HepG2 (cell line): ENCODE measurements around the gene LRIF1. TPM values are rescaled to one million over a fixed set of nuclear protein-coding genes. Genes with fewer than 3 reads are reported as not detected.
A peak's percentile ranks its signal among the peaks of the same experiment; 100 is the strongest.

Experiments
- BRCA1 ChIP-seq: sonication (generic); formaldehyde crosslinking; IDR thresholded peaks from 2 replicates; pipeline ENCODE4 v1.4.0; 2020; ENCODE audit warnings: missing genetic modification reagents
- CCAR2 ChIP-seq: fragments of 200-400 bp; formaldehyde crosslinking; optimal IDR thresholded peaks from 2 replicates; pipeline ENCODE3; 2018; ENCODE audit warnings: low read depth, mild to moderate bottlenecking, low read length, moderate library complexity
- CEBPG ChIP-seq: IDR thresholded peaks from 2 replicates; pipeline ENCODE4 v1.6.1; 2016
- CENPX ChIP-seq: sonication (generic); formaldehyde crosslinking; IDR thresholded peaks from 2 replicates; pipeline ENCODE4 v1.9.0; 2021; ENCODE audit warnings: mild to moderate bottlenecking, missing genetic modification reagents, moderate library complexity
- FOXK2 ChIP-seq: fragments of 450-650 bp; IDR thresholded peaks from 2 replicates; pipeline ENCODE4 v1.6.1; 2016
- GTF2F1 ChIP-seq: fragments of 150-350 bp; IDR thresholded peaks from 2 replicates; pipeline ENCODE4 v1.6.1; 2014; ENCODE audit warnings: low read length
- HMG20B ChIP-seq: conservative IDR thresholded peaks from 2 replicates; pipeline ENCODE4 v1.6.1; 2016; ENCODE audit warnings: missing genetic modification reagents, missing compliant biosample characterization
- KAT8 ChIP-seq: IDR thresholded peaks from 2 replicates; pipeline ENCODE4 v1.6.1; 2016; ENCODE audit warnings: missing genetic modification reagents, missing compliant biosample characterization
- MBD4 ChIP-seq: IDR thresholded peaks from 2 replicates; pipeline ENCODE4 v1.6.1; 2012; ENCODE audit warnings: low read length, inconsistent platforms, borderline replicate concordance
- MIXL1 ChIP-seq: IDR thresholded peaks from 2 replicates; pipeline ENCODE4 v1.6.1; 2016
- MYNN ChIP-seq: sonication (generic); formaldehyde crosslinking; IDR thresholded peaks from 2 replicates; pipeline ENCODE4 v1.4.0; 2020; ENCODE audit warnings: mild to moderate bottlenecking, low read depth, missing genetic modification reagents
- NCOA1 ChIP-seq: sonication (generic); formaldehyde crosslinking; IDR thresholded peaks from 2 replicates; pipeline ENCODE4 v1.9.0; 2021; ENCODE audit warnings: missing genetic modification reagents
- NFIC ChIP-seq: IDR thresholded peaks from 2 replicates; pipeline ENCODE4 v1.6.1; 2012; ENCODE audit warnings: mild to moderate bottlenecking, low read length, inconsistent platforms
- RAD21 ChIP-seq: fragments of 450-650 bp; formaldehyde crosslinking; IDR thresholded peaks from 2 replicates; pipeline ENCODE4 v1.5.0; 2020; ENCODE audit warnings: mild to moderate bottlenecking
- RELA ChIP-seq: sonication (generic); formaldehyde crosslinking; IDR thresholded peaks from 2 replicates; pipeline ENCODE4 v1.4.0; 2020; ENCODE audit warnings: missing genetic modification reagents
- SKI ChIP-seq: fragments of 450-650 bp; IDR thresholded peaks from one replicate; pipeline ENCODE4 v1.6.1; 2018; ENCODE audit warnings: mild to moderate bottlenecking; ENCODE audit not compliant: partially characterized antibody
- SMAD3 ChIP-seq: sonication (generic); formaldehyde crosslinking; IDR thresholded peaks from 2 replicates; pipeline ENCODE4 v1.4.0; 2020; ENCODE audit warnings: missing genetic modification reagents
- SRSF4 ChIP-seq: fragments of 200-400 bp; formaldehyde crosslinking; IDR thresholded peaks from one replicate; pipeline ENCODE4 v1.6.1; 2018; ENCODE audit warnings: mild to moderate bottlenecking, low read depth, low read length, moderate library complexity; ENCODE audit not compliant: poor library complexity, severe bottlenecking
- TSC22D2 ChIP-seq: sonication (generic); formaldehyde crosslinking; IDR thresholded peaks from 2 replicates; pipeline ENCODE4 v1.5.1; 2020; ENCODE audit warnings: missing genetic modification reagents, mild to moderate bottlenecking, borderline replicate concordance
- ZBTB21 ChIP-seq: sonication (generic); formaldehyde crosslinking; IDR thresholded peaks from 2 replicates; pipeline ENCODE4 v1.4.0; 2020; ENCODE audit warnings: missing genetic modification reagents
- ZBTB38 ChIP-seq: sonication (generic); formaldehyde crosslinking; IDR thresholded peaks from 2 replicates; pipeline ENCODE4 v1.5.1; 2020; ENCODE audit warnings: mild to moderate bottlenecking, missing genetic modification reagents
- ZFP90 ChIP-seq: sonication (generic); formaldehyde crosslinking; IDR thresholded peaks from 2 replicates; pipeline ENCODE4 v1.8.0; 2022; ENCODE audit warnings: missing genetic modification reagents, mild to moderate bottlenecking, inconsistent platforms, borderline replicate concordance
- ZNF484 ChIP-seq: sonication (generic); formaldehyde crosslinking; IDR thresholded peaks from 2 replicates; pipeline ENCODE4 v1.5.1; 2020; ENCODE audit warnings: mild to moderate bottlenecking, low read depth, missing genetic modification reagents, borderline replicate concordance
- ZNF558 ChIP-seq: sonication (generic); formaldehyde crosslinking; IDR thresholded peaks from 2 replicates; pipeline ENCODE4 v1.9.0; 2022; ENCODE audit warnings: mild to moderate bottlenecking, missing genetic modification reagents, borderline replicate concordance
- ZNF562 ChIP-seq: sonication (generic); formaldehyde crosslinking; IDR thresholded peaks from 2 replicates; pipeline ENCODE4 v1.8.0; 2022; ENCODE audit warnings: missing genetic modification reagents, borderline replicate concordance
- polyA plus RNA-seq, 8 experiments: library from polyadenylated mRNA; depleted of rRNA in 3 of 8; stranded (reverse) in 7 of 8; unstranded in 1 of 8; fragments of >200 nt; fragmentation: Illumina TruSeq in 4 of 8; extraction: Trizol in 4 of 8; gene quantifications; 2 replicates each; pipeline versions ENCODE4 v1.2.1 to v1.2.3, GENCODE V29; 2011 to 2016; ENCODE audit warnings: low read depth in 4 of 8, missing spikeins in 1 of 8, mixed read lengths in 1 of 8; ENCODE audit not compliant: insufficient read depth in 1 of 8
- total RNA-seq, 5 experiments: library from RNA; depleted of rRNA; stranded (reverse); fragments of >200 nt; fragmentation: Illumina TruSeq; extraction: Trizol; gene quantifications; 2 replicates each; pipeline ENCODE4 v1.2.3, GENCODE V29; 2016; ENCODE audit warnings: low read depth in 1 of 5
- TF ChIP-seq, protein P1 (sequence below): sonication (generic); formaldehyde crosslinking; IDR thresholded peaks from 2 replicates; pipeline ENCODE4 v1.8.0; 2022; ENCODE audit warnings: mild to moderate bottlenecking, missing genetic modification reagents, moderate library complexity
- TF ChIP-seq, protein P2 (sequence below): IDR thresholded peaks from 2 replicates; pipeline ENCODE4 v1.6.1; 2016; ENCODE audit warnings: missing compliant biosample characterization, missing genetic modification reagents, borderline replicate concordance
- TF ChIP-seq, protein P3 (sequence below): sonication (generic); formaldehyde crosslinking; IDR thresholded peaks from 2 replicates; pipeline ENCODE4 v1.4.0; 2020; ENCODE audit warnings: missing genetic modification reagents

Gene LRIF1
- total and polyA plus RNA-seq, 2 of the 13 experiments (the other 11 are each of a cell fraction or from before 2014, with no cell fraction given), result 18.4 to 42.4 TPM

- TF ChIP-seq ZBTB38 (CRISPR knock-in tag) (peak; percentile 37; the same call in 1 of the 2 replicates), ZNF562 (CRISPR knock-in tag) (no peak), RELA (CRISPR knock-in tag) (no peak), NFIC (0 out of 2 replicates have a peak, but pooled peaks have one; percentile 7), GTF2F1 (no peak), CENPX (CRISPR knock-in tag) (no peak), RAD21 (CRISPR knock-in tag) (no peak), NCOA1 (CRISPR knock-in tag) (no peak), MIXL1 (CRISPR knock-in tag) (no peak; the same call in 1 of the 2 replicates), SKI (no peak), ZNF484 (no peak), KAT8 (peak; percentile 95), ZNF558 (no peak), FOXK2 (no peak), ZFP90 (CRISPR knock-in tag) (peak; percentile 53; the same call in 1 of the 2 replicates), CCAR2 (no peak), BRCA1 (CRISPR knock-in tag) (no peak; the same call in 1 of the 2 replicates), TSC22D2 (CRISPR knock-in tag) (no peak), ZBTB21 (CRISPR knock-in tag) (peak; percentile 51; the same call in 1 of the 2 replicates), CEBPG (peak; percentile 88), MBD4 (no peak), SMAD3 (no peak), HMG20B (CRISPR knock-in tag) (no peak), SRSF4 (no peak), MYNN (CRISPR knock-in tag) (no peak)
- TF ChIP-seq, protein P1, sequence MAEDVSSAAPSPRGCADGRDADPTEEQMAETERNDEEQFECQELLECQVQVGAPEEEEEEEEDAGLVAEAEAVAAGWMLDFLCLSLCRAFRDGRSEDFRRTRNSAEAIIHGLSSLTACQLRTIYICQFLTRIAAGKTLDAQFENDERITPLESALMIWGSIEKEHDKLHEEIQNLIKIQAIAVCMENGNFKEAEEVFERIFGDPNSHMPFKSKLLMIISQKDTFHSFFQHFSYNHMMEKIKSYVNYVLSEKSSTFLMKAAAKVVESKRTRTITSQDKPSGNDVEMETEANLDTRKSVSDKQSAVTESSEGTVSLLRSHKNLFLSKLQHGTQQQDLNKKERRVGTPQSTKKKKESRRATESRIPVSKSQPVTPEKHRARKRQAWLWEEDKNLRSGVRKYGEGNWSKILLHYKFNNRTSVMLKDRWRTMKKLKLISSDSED (CRISPR knock-in tag), result no peak
- TF ChIP-seq, protein P2, sequence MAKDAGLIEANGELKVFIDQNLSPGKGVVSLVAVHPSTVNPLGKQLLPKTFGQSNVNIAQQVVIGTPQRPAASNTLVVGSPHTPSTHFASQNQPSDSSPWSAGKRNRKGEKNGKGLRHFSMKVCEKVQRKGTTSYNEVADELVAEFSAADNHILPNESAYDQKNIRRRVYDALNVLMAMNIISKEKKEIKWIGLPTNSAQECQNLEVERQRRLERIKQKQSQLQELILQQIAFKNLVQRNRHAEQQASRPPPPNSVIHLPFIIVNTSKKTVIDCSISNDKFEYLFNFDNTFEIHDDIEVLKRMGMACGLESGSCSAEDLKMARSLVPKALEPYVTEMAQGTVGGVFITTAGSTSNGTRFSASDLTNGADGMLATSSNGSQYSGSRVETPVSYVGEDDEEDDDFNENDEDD (CRISPR knock-in tag), result no peak
- TF ChIP-seq, protein P3, sequence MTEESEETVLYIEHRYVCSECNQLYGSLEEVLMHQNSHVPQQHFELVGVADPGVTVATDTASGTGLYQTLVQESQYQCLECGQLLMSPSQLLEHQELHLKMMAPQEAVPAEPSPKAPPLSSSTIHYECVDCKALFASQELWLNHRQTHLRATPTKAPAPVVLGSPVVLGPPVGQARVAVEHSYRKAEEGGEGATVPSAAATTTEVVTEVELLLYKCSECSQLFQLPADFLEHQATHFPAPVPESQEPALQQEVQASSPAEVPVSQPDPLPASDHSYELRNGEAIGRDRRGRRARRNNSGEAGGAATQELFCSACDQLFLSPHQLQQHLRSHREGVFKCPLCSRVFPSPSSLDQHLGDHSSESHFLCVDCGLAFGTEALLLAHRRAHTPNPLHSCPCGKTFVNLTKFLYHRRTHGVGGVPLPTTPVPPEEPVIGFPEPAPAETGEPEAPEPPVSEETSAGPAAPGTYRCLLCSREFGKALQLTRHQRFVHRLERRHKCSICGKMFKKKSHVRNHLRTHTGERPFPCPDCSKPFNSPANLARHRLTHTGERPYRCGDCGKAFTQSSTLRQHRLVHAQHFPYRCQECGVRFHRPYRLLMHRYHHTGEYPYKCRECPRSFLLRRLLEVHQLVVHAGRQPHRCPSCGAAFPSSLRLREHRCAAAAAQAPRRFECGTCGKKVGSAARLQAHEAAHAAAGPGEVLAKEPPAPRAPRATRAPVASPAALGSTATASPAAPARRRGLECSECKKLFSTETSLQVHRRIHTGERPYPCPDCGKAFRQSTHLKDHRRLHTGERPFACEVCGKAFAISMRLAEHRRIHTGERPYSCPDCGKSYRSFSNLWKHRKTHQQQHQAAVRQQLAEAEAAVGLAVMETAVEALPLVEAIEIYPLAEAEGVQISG (CRISPR knock-in tag), result peak; percentile 82
Observed at GRCh38 chr1:110963691-110964454, at the start of gene LRIF1 (continued).
